Peyer's patch (tissue), 4 donors: ENCODE measurements around the gene AANAT.

ENCODE experiments used
- POLR2A ChIP-seq, 2 donors: fragments of 450-650 bp; IDR thresholded peaks; one replicate each; pipeline ENCODE4 v1.5.1; 2017; ENCODE audit warnings: antibody characterized with exemption in 2 of 2, mild to moderate bottlenecking in 2 of 2, moderate library complexity in 2 of 2
- TF ChIP-seq, protein P1 (sequence below), 6 experiments: fragments of 450-650 bp in 4 of 6; fragments of 200-600 bp in 2 of 6; sonication (generic) in 1 of 6; IDR thresholded peaks; one replicate each; pipeline ENCODE4 v1.5.1; 2017 to 2019; ENCODE audit warnings: antibody characterized with exemption in 6 of 6, mild to moderate bottlenecking in 3 of 6, moderate library complexity in 1 of 6

DNA sequence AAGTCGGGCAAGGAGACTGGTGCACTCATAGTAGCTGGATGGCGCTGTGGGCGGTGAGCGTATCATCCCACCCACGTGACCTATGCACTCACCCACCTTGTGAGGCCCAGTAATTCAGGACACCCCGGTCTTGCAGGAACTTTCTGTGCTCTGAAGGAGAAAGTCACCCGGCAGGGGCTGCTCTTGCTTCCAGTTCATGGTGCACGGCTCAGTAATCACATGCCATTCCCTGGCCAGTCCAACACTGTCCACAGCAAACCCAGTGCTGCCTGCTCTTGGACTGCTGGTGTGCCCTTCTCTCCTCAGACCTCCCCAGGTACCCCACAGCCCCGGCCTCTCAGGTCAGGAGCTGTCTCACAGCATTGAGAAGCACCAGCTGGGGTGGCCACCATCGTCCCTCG lies 50.2 kb downstream of the AANAT start:
- TF ChIP-seq, protein P1, sequence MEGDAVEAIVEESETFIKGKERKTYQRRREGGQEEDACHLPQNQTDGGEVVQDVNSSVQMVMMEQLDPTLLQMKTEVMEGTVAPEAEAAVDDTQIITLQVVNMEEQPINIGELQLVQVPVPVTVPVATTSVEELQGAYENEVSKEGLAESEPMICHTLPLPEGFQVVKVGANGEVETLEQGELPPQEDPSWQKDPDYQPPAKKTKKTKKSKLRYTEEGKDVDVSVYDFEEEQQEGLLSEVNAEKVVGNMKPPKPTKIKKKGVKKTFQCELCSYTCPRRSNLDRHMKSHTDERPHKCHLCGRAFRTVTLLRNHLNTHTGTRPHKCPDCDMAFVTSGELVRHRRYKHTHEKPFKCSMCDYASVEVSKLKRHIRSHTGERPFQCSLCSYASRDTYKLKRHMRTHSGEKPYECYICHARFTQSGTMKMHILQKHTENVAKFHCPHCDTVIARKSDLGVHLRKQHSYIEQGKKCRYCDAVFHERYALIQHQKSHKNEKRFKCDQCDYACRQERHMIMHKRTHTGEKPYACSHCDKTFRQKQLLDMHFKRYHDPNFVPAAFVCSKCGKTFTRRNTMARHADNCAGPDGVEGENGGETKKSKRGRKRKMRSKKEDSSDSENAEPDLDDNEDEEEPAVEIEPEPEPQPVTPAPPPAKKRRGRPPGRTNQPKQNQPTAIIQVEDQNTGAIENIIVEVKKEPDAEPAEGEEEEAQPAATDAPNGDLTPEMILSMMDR (IDR thresholded peaks at IDR 0.05): no peak
- no peak for TF ChIP-seq POLR2A (IDR thresholded peaks at IDR 0.05)
